Measurements from ENCODE around the gene CPNE5.
"Not testable (repeated sequence)": the region's sequence is repeated elsewhere in the genome, so short reads cannot be mapped to it uniquely, and the experiment has no call there.

Gene CPNE5

GRCh38 chr6:36817176-36817817, 21.9 kb downstream of the CPNE5 start:
- Histone ChIP-seq H3K9me3 (no peaks in the 10 kb centered on the region), H3K27ac (no peak overlapping the region), H3K36me3 (no peaks in the 10 kb centered on the region), H3K4me1 (no peaks in the 10 kb centered on the region), H3K4me3 (no peak overlapping the region), H3K27me3 (no peaks in the 10 kb centered on the region)
- intact Hi-C loops (cut with DNase I; ENCODE audit: low total_unique reads), result no loop called here
- no peak for DNase-seq
- no peak for TF ChIP-seq CTCF (IDR thresholded peaks at IDR 0.05)

- TF ChIP-seq CTCF (IDR thresholded peaks at IDR 0.05), result no peak
- H3K27me3 ChIP-seq, result no peaks in the 10 kb centered on the region
- H3K4me3 ChIP-seq, result no peak overlapping the region
- no peaks in the 10 kb centered on the region for H3K4me1 ChIP-seq
- no peaks in the 10 kb centered on the region for H3K9me3 ChIP-seq
- no peaks in the 10 kb centered on the region for H3K36me3 ChIP-seq
- intact Hi-C loops (cut with DNase I; ENCODE audit: low total_unique reads), result no loop called here
- no peak overlapping the region for H3K27ac ChIP-seq
- DNase-seq, result no peak
Measured at GRCh38 chr6:36815962-36816735, 23.1 kb downstream of the CPNE5 start.

- Histone ChIP-seq H3K4me1 (no peaks in the 10 kb centered on the region), H3K4me3 (no peak overlapping the region), H3K27ac (no peak overlapping the region), H3K9me3 (no peaks in the 10 kb centered on the region), H3K36me3 (no peaks in the 10 kb centered on the region), H3K27me3 (no peaks in the 10 kb centered on the region)
- no peak for TF ChIP-seq CTCF (IDR thresholded peaks at IDR 0.05)
- no peak for DNase-seq
- intact Hi-C loops (cut with DNase I; ENCODE audit: low total_unique reads), result no loop called here
Measured at GRCh38 chr6:36814249-36814648, 25.0 kb downstream of the CPNE5 start.

GRCh38 chr6:36813526-36813925, 25.7 kb downstream of the CPNE5 start:
- H3K27ac ChIP-seq, result no peak overlapping the region
- DNase-seq, result no peak
- no peaks in the 10 kb centered on the region for H3K36me3 ChIP-seq
- intact Hi-C loops (cut with DNase I; ENCODE audit: low total_unique reads), result no loop called here
- TF ChIP-seq CTCF (IDR thresholded peaks at IDR 0.05), result no peak
- no peaks in the 10 kb centered on the region for H3K27me3 ChIP-seq
- H3K9me3 ChIP-seq, result no peaks in the 10 kb centered on the region
- H3K4me3 ChIP-seq, result no peak overlapping the region
- no peaks in the 10 kb centered on the region for H3K4me1 ChIP-seq

GRCh38 chr6:36813047-36813446, 26.2 kb downstream of the CPNE5 start:
- H3K27ac ChIP-seq; H3K9me3 ChIP-seq; intact Hi-C loops (cut with DNase I; ENCODE audit: low total_unique reads); H3K27me3 ChIP-seq; H3K4me1 ChIP-seq; H3K4me3 ChIP-seq; DNase-seq; H3K36me3 ChIP-seq: not testable (repeated sequence)

GRCh38 chr6:36809941-36810803, 29.1 kb downstream of the CPNE5 start:
- H3K27me3 ChIP-seq, result peaks cover 0 to 10% of the 10 kb centered on the region in 2 donors
- no peaks in the 10 kb centered on the region for H3K36me3 ChIP-seq
- H3K4me1 ChIP-seq, result no peaks in the 10 kb centered on the region
- intact Hi-C loops (cut with DNase I; ENCODE audit: low total_unique reads), result no loop called here
- TF ChIP-seq CTCF (IDR thresholded peaks at IDR 0.05), result no peak
- no peak overlapping the region for H3K27ac ChIP-seq
- H3K4me3 ChIP-seq, result no peak overlapping the region
- no peak for DNase-seq
- no peaks in the 10 kb centered on the region for H3K9me3 ChIP-seq

Measured in tibial artery (tissue), 4 donors.